UCSD-AML1 (cell line): ENCODE results near the gene NAT8L.

ENCODE experiments used
- DNase-seq: peaks from one replicate; lab custom pipeline; 2025; ENCODE audit not compliant: unreplicated experiment; lab: John Stamatoyannopoulos, UW

The NAT8L gene

GRCh38 chr4:2090642-2091041, 31.5 kb downstream of the NAT8L start:
- no peak for DNase-seq

DNA sequence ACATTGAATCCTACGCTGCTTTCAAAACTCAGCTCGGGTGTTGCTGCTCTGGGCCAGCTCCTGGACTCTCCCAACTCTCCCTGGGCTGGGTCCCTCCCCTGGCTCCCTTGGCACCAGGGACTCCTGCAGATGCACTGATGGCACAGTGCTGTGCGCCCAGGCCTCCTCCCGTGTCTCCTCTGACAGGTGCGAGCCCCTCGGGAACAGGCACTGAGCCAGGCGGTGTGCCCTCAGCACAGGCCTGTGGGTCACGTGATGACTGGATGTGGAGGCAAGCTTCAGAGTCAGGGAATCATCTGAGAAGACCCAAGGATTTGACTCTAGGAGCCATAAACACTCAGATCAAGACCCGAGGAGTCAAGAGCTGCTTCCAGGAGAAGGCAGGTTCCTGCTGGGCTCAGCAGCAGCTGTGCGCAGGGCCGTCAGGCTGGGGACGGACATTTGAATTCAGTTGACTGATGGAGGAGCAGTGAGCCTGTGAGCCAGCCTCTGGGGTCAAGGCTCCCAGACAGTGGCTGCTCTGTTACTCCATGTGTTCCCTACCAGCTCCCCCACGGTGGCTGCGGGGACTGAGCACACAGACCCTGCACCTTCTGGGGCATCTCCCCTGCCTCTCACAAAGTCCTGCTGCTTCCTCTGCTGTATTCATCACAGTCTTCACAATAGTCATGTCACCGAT, 33.0 kb downstream of the NAT8L start:
- no peak for DNase-seq

DNA sequence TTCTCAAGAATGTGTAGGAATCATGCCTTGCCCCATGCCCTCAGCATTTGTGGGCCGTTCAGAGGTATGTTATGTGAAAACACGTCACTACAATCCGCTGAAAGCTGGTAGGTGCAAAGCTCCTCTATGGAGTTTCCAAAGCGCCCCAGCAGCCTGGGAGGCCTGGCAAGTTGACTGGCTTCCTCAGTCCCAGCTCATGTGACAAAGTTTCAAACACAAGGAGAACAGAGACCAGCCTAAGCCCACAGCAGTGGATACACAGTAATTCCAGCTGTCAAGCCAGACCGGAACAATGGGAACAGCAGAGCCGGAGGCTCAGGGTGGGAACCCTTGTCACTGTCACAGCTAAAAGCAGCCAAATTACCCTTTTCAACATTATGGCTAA, 33.5 kb downstream of the NAT8L start:
- no peak for DNase-seq

GRCh38 chr4:2093265-2093664, 34.1 kb downstream of the NAT8L start:
- DNase-seq = no peak

DNA sequence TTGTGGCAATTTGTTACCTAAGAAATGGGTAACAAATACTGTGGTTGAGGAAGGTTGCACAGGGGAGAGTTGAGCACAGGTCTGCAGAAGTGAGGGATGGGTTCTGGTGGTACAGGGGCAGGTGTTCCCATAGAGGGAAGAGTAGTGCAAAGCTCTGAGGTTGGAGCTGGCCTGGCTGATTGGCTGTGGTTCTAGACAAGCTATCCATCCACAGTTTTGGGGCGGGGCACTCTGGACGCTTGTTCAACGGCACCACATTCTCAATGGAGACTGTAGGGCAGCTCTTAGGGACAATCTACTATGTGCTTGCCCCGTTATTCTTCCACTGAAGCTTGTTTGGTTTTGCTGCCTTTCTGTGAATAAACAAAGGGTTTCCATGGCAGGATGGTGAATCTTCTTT, 35.4 kb downstream of the NAT8L start:
- DNase-seq = no peak

DNA sequence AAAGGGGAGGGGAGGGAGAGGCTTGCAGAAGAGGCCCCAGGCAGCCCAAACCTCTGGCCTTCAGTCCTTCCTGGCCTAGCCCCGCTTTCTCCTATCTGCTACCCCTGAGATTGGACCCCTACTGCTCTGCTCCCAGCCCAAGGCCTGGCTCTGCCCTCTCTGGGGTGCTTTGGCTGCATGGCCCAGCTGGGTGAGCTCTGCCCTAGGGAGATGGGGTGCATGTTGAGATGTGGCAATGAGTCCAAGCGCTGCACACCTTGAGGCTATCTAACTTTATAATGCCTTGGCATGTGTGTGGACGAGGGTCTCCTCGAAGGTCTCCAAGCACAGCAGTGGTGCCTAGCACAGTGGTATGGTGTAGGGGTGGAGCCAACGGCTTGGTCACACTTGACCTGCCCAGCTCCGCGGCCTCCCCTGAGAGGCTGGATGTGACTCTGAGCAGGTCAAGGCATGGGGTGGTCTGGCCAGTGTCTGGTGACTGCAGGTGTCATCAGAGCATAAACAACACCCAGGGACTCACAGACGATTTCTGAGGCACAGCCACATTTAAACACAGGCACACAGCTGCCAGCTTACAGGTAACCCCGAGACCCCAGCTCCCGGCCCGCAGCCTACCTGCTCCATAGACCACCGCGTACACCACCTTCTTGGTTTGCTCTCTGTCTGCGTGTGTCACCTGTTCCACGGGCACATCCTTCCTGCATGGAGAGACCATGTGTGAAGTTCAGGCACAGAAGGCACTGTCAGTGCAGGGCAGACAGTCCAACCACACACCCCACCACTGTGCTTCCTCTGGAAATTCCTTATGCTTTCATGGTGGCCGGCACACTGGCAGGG, 36.3 kb downstream of the NAT8L start:
- DNase-seq = no peak

- no peak for DNase-seq
Observed at GRCh38 chr4:2096073-2096609, 37.0 kb downstream of the NAT8L start.

DNA sequence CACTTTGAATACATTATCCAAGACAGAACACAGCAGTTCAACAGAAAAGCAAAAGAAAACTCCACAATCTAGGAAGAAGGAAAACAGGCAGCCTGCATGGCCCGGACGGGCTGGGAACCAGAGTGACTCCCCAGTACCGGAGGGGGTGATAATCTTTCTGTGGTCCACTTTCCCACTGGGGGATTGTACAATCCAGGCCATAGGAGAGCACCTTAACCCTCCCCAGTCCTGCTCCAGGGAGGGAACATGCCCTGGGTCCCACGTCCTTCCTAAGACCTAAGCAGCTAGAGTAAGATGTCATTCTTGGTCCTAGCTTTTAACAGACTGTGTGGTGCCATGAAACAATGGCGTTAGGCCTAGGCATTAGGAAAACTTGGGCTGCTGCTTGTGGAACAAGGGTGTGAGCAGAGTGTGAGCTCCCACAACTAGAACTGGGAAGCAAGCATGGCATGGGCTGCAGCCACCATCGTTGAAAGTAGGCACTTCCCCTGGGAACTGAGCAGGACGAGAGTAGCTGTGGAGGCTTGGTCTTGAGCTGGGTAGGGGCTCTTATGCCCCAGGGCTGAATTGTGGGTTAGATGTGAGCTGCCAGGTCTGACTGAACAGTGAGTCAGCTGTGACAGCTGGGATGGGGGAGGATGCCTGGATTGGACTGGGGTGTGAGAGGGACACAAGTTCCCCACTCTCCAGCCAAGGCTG, 42.4 kb downstream of the NAT8L start:
- no peak for DNase-seq

DNA sequence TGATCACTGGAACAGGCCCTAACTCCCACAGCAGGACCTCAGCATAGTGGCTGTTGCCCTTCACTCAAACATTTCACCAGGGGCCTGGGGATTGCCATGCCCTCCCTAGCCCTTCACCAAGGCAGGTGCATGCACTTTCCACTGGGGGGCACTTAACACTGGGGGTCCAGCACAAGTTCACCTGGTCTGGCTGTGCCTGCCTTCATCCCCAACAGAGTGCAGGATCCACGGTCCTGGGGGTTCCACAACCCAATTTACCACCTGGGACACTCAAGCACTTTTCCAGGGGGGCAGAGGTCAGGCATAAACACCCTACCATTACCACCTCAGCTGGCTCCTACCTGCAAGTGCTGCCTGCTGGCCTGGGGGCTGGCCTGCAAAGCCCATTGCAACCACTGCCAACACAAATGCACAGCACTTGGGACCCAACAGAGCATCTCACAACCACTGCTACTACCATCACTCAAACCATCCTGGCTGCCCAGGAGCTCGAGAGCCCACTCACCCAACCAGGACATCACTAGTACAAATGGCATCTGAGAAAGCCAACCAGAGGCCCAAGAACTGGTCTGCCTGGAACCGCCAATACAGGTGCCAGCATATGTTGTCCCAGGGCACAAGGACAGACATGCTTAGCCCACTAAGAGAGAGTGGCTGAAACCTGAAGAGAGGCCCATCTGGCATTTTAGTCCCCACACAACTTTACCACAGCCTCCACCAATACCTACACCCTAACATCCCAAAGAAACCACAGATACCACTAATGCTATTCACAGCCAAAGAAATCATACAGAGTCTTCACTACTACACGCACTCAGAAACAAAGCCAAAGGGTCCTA, 43.1 kb downstream of the NAT8L start:
- DNase-seq = no peak

DNA sequence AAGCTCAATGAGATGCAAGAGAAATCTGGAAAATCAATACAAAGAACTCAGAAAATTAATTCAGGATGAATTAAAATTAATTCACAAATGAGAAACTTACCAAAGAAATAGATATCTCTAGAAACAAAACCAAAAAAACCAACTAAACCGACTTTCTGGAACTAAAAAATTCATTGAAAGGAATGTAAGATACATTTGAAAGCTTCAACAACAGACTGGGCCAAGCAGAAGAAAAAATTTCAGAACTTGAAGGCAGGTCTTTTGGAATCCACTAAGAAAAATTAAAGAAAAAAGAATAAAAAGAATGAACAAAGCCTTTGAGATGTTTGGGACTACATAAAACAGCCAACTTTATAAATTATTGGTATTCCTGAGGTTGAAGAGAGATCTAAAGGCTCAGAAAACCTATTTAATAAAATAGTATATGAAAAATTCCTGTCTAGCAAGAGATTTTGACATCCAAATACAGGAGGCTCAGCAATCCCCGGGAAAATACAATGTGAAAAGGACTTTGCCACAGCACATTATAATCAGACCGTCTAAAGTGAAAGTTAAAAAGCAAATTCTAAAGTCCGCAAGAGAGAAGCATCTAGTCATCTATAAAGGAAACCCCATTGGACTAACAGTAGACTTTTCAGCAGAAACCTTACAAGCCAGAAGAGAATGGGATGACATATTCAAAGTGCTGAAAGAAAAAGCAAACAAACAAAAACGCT, 44.2 kb downstream of the NAT8L start:
- DNase-seq = no peak

DNA sequence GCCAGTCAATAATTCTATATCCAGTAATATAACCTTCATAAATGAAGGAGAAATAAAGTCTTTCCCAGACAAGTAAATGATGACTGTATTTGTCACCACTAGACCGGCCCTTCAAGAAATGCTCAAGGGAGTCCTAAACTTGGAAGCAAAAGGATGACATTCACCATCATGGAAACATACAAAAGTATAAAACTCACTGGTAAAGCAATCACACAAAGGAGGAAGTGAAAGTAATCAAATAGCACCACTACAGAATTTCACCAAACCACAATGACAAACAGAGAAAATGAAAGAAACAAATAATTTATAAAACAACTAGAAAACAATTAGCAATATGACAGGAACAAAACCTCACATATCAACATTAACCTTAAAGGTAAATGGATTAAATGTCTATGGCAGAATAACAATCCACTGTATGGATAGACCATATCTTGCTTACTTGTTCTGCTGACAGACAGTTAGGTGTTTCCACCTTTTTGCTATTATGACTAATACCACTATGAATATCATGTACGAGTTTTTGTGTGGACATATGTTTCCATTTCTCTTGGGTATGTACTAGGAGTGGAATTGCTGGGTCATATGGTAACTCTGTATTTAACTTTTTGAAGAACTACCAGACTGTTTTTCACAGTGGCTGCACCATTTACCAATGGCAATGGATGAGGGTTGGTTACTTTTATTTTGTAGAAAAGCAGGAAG, 44.9 kb downstream of the NAT8L start:
- no peak for DNase-seq

- no peak for DNase-seq
Observed at GRCh38 chr4:2104556-2105345, 45.6 kb downstream of the NAT8L start.

DNA sequence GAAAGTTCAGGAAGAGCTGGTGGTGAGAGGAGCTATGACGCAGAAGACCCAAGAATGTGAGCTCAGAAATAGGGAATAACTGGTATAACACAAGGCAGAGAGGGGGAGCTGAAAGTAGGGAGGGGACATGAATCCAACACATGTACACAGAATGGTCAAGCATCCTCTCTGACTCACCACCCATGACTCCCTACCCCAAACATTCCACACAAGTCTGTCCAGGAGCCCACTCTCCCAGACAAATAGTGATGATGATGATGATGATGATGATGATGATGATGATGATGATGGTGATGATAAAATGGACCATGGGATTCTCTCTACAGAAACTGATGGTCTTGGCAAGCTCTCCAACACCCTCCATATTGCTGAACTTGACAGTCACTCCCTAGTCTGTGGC, 46.4 kb downstream of the NAT8L start:
- DNase-seq = no peak

DNA sequence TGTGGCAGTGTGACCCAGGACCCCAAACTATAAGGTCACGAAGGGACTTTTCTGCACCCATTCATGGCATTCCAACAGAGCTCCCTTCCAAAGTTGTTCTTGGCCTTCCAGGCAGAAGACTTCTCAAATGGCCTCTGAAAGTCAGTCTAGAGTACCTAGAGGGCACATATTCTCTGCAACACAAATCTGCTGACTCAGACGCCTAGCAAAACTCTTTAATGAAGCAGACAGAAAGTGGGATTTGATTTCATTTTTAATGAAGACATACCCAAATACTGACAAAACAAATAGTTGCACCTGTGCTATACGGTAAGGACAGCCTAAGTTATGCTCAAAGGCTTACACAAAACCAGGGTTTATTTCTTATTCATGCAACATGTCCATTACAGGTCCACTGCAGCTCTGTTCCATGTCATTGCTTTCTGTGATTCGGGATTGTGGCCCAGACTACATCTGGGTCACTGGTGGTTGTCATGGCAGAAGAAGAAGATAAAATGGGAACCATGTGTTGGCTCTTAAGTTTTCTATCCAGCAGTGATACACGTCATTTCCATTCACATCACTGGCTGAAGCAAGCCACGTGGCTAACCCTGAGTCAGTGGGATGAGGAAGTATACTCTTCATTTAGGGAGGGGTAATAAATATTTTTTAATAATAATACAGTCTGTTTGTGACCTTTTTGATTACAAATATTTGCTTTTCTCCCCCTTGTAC, 57.7 kb downstream of the NAT8L start:
- DNase-seq = no peak
